Chondrocyte (in vitro differentiated cells): ENCODE data around the gene PRKACA. TPM values are rescaled to one million over a fixed set of nuclear protein-coding genes. Genes with fewer than 3 reads are reported as not detected.

Experiments
- DNase-seq: peaks from one replicate; pipeline ENCODE4 v3.0.0; 2021; ENCODE audit warnings: mixed read lengths, low spot score
- H3K27ac Mint-ChIP-seq: one replicate; pipeline ENCODE4 v1.8.0; 2021; ENCODE audit warnings: mild to moderate bottlenecking, moderate library complexity, mixed read lengths; ENCODE audit not compliant: unreplicated experiment
- H3K27me3 Mint-ChIP-seq: 2 replicates; pipeline ENCODE4 v1.8.0; 2021; ENCODE audit warnings: low read depth, mixed read lengths
- H3K36me3 Mint-ChIP-seq: 2 replicates; pipeline ENCODE4 v1.8.0; 2021; ENCODE audit warnings: low read depth, mixed read lengths
- H3K4me1 Mint-ChIP-seq: 2 replicates; pipeline ENCODE4 v1.8.0; 2021; ENCODE audit warnings: low read depth, mild to moderate bottlenecking, mixed read lengths
- H3K4me3 Mint-ChIP-seq: one replicate; pipeline ENCODE4 v1.8.0; 2021; ENCODE audit warnings: mild to moderate bottlenecking, moderate library complexity, mixed read lengths; ENCODE audit not compliant: unreplicated experiment
- H3K9me3 Mint-ChIP-seq: 2 replicates; pipeline ENCODE4 v1.8.0; 2021; ENCODE audit warnings: low read depth, mixed read lengths
- CTCF ChIP-seq: fragments of 200-600 bp; sonication (generic); IDR thresholded peaks from 2 replicates; pipeline ENCODE4 v1.5.0; 2021; ENCODE audit warnings: antibody characterized with exemption, mild to moderate bottlenecking, moderate library complexity
- total RNA-seq: library from RNA; stranded (reverse); gene quantifications from 3 replicates; pipeline ENCODE4 v1.2.1, GENCODE V29; 2021

PRKACA gene
- total RNA-seq, 1 donor from 2014 or later, result 88.2 TPM

- H3K36me3 Mint-ChIP-seq, result peaks cover 13% of the 10 kb centered on the region
- peak overlapping the region; percentile 69 for H3K4me3 Mint-ChIP-seq
- TF ChIP-seq CTCF, result peak; percentile 24
- DNase-seq, result no peak
- peaks cover 8% of the 10 kb centered on the region for H3K9me3 Mint-ChIP-seq
- peak overlapping the region; percentile 0 for H3K27ac Mint-ChIP-seq
- peaks cover 19% of the 10 kb centered on the region for H3K4me1 Mint-ChIP-seq
- no peaks in the 10 kb centered on the region for H3K27me3 Mint-ChIP-seq
Observed at GRCh38 chr19:14089662-14090508, 27.7 kb downstream of the PRKACA start.

GRCh38 chr19:14089412-14089661, 28.2 kb downstream of the PRKACA start:
- peak overlapping the region; percentile 63 for H3K4me3 Mint-ChIP-seq
- peaks cover 10% of the 10 kb centered on the region for H3K36me3 Mint-ChIP-seq
- H3K9me3 Mint-ChIP-seq, result peaks cover 8% of the 10 kb centered on the region
- peak overlapping the region; percentile 0 for H3K27ac Mint-ChIP-seq
- no peak for DNase-seq
- TF ChIP-seq CTCF, result peak; percentile 67
- peaks cover 19% of the 10 kb centered on the region for H3K4me1 Mint-ChIP-seq
- no peaks in the 10 kb centered on the region for H3K27me3 Mint-ChIP-seq

- Mint-ChIP-seq H3K9me3 (peaks cover 8% of the 10 kb centered on the region), H3K36me3 (peaks cover 10% of the 10 kb centered on the region), H3K27ac (no peak overlapping the region), H3K27me3 (no peaks in the 10 kb centered on the region), H3K4me1 (peaks cover 19% of the 10 kb centered on the region), H3K4me3 (peak overlapping the region; percentile 63)
- TF ChIP-seq CTCF, result no peak
- DNase-seq, result no peak
Observed at GRCh38 chr19:14088634-14089411, 28.7 kb downstream of the PRKACA start.

GRCh38 chr19:14086098-14086497, 31.5 kb downstream of the PRKACA start:
- Mint-ChIP-seq H3K4me3 (no peak overlapping the region), H3K9me3 (no peaks in the 10 kb centered on the region), H3K27ac (no peak overlapping the region), H3K4me1 (peaks cover 20% of the 10 kb centered on the region), H3K27me3 (no peaks in the 10 kb centered on the region), H3K36me3 (peaks cover 10% of the 10 kb centered on the region)
- no peak for DNase-seq
- no peak for TF ChIP-seq CTCF

GRCh38 chr19:14085309-14085995, 32.1 kb downstream of the PRKACA start, which contains the start of gene C19orf67:
C19orf67 (minus strand) TSS chr19:14085783; CDS start chr19:14085627, 156 bp downstream.
- DNase-seq, result no peak
- no peaks in the 10 kb centered on the region for H3K27me3 Mint-ChIP-seq
- no peaks in the 10 kb centered on the region for H3K9me3 Mint-ChIP-seq
- TF ChIP-seq CTCF, result no peak
- no peak within 1 kb of the TSS for H3K27ac Mint-ChIP-seq
- no peak within 1 kb of the TSS for H3K4me3 Mint-ChIP-seq
- peaks cover 26% of the 10 kb centered on the region for H3K4me1 Mint-ChIP-seq
- H3K36me3 Mint-ChIP-seq, result peaks cover 10% of the 10 kb centered on the region
